Neural cell (in vitro differentiated cells): ENCODE data around the gene ENAH.

Source experiments
- EP300 ChIP-seq: fragments of 450-650 bp; conservative IDR thresholded peaks from 2 replicates; pipeline ENCODE4 v1.6.1; 2014; ENCODE audit warnings: antibody characterized with exemption, mild to moderate bottlenecking, moderate library complexity; ENCODE audit not compliant: poor library complexity, severe bottlenecking
- EZH2 ChIP-seq: fragments of 200-600, 300-800 bp; shearing (Covaris generic), sonication (generic); IDR thresholded peaks from 2 replicates; pipeline ENCODE4 v1.6.1; 2014; ENCODE audit warnings: antibody characterized with exemption, low read length, borderline replicate concordance, mild to moderate bottlenecking; ENCODE audit not compliant: insufficient read depth, poor library complexity, severe bottlenecking
- POLR2AphosphoS5 ChIP-seq: IDR thresholded peaks from 2 replicates; pipeline ENCODE4 v1.6.1; 2012
- RAD21 ChIP-seq: fragments of 450-650 bp; conservative IDR thresholded peaks from 2 replicates; pipeline ENCODE4 v1.6.1; 2014; ENCODE audit warnings: antibody characterized with exemption, mild to moderate bottlenecking, moderate library complexity
- TAF1 ChIP-seq: IDR thresholded peaks from 2 replicates; pipeline ENCODE4 v1.6.1; 2012; ENCODE audit warnings: low read depth
- TF ChIP-seq, protein P1 (sequence below): fragments of 450-650 bp; IDR thresholded peaks from 2 replicates; pipeline ENCODE4 v1.5.1; 2014; ENCODE audit warnings: antibody characterized with exemption, mild to moderate bottlenecking, moderate library complexity; ENCODE audit not compliant: poor library complexity, severe bottlenecking

DNA sequence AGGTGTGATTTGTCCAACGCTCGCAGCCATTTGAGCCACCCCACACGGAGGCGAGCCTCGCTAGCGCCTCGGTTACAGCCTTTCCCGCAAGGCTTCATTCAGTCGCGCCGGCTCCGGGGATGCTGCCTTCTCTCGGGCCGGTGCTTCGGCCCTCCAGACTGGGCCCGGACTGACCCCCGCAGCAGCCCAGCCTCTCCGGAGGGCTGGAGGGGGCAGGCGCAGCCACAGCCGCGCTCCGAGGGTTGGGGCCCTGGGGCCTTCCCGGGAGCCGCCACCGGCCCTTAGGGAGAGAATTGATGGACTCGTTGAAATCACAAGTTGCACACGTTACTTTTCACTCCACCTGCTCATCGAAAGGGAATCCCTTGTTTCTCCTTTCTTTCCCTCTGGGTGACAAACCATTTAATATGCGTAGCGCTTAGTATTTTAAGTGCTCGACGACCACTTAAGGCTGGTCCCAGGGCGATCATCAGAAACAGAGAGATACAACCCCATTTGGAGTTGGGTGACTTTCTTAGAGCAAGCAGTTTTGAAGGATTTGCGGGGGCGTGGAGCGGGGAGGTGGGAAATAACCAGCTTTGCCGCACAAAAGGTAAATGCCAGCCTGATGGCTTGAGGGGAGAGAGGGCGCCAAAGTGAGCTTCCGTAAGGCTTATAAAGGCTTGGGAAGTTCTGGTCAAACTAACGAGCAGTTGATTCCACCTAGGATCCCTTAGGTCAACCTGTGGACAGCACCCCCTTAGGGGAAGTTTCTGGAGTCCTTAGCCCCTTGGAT, 24.6 kb upstream of the ENAH start:
- TF ChIP-seq, protein P1, sequence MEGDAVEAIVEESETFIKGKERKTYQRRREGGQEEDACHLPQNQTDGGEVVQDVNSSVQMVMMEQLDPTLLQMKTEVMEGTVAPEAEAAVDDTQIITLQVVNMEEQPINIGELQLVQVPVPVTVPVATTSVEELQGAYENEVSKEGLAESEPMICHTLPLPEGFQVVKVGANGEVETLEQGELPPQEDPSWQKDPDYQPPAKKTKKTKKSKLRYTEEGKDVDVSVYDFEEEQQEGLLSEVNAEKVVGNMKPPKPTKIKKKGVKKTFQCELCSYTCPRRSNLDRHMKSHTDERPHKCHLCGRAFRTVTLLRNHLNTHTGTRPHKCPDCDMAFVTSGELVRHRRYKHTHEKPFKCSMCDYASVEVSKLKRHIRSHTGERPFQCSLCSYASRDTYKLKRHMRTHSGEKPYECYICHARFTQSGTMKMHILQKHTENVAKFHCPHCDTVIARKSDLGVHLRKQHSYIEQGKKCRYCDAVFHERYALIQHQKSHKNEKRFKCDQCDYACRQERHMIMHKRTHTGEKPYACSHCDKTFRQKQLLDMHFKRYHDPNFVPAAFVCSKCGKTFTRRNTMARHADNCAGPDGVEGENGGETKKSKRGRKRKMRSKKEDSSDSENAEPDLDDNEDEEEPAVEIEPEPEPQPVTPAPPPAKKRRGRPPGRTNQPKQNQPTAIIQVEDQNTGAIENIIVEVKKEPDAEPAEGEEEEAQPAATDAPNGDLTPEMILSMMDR = no peak
- TF ChIP-seq EZH2 (no peak), POLR2AphosphoS5 (no peak), EP300 (no peak), TAF1 (no peak), RAD21 (no peak)
